ENCODE measurements around the gene USF1.

DNA sequence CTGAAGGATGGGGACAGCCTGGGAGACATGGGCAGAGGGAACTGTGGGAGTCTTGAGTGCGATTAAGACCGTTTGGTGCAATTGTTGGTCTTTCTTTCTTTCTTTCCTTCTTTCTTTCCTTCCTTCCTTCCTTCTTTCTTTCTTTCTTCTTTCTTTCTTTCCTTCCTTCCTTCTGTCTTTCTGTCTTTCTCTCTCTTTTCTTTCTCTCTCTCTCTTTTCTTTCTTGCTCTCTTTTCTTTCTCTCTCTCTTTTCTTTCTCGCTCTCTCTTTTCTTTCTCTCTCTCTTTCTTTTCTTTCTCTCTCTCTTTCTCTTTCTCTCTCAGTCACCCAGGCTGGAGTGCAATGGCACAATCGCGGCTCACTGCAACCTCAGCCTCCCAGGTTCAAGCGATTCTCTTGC is 49.5 kb upstream of the USF1 start:
- no peak for TF ChIP-seq RXRA (IDR thresholded peaks at IDR 0.05)
- TF ChIP-seq HNF4A (conservative IDR thresholded peaks at IDR 0.05), result no peak
- TF ChIP-seq, protein P1, sequence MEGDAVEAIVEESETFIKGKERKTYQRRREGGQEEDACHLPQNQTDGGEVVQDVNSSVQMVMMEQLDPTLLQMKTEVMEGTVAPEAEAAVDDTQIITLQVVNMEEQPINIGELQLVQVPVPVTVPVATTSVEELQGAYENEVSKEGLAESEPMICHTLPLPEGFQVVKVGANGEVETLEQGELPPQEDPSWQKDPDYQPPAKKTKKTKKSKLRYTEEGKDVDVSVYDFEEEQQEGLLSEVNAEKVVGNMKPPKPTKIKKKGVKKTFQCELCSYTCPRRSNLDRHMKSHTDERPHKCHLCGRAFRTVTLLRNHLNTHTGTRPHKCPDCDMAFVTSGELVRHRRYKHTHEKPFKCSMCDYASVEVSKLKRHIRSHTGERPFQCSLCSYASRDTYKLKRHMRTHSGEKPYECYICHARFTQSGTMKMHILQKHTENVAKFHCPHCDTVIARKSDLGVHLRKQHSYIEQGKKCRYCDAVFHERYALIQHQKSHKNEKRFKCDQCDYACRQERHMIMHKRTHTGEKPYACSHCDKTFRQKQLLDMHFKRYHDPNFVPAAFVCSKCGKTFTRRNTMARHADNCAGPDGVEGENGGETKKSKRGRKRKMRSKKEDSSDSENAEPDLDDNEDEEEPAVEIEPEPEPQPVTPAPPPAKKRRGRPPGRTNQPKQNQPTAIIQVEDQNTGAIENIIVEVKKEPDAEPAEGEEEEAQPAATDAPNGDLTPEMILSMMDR (IDR thresholded peaks at IDR 0.05; ENCODE audit: low read depth, low read length, missing input control), result no peak
- TF ChIP-seq, protein P2, sequence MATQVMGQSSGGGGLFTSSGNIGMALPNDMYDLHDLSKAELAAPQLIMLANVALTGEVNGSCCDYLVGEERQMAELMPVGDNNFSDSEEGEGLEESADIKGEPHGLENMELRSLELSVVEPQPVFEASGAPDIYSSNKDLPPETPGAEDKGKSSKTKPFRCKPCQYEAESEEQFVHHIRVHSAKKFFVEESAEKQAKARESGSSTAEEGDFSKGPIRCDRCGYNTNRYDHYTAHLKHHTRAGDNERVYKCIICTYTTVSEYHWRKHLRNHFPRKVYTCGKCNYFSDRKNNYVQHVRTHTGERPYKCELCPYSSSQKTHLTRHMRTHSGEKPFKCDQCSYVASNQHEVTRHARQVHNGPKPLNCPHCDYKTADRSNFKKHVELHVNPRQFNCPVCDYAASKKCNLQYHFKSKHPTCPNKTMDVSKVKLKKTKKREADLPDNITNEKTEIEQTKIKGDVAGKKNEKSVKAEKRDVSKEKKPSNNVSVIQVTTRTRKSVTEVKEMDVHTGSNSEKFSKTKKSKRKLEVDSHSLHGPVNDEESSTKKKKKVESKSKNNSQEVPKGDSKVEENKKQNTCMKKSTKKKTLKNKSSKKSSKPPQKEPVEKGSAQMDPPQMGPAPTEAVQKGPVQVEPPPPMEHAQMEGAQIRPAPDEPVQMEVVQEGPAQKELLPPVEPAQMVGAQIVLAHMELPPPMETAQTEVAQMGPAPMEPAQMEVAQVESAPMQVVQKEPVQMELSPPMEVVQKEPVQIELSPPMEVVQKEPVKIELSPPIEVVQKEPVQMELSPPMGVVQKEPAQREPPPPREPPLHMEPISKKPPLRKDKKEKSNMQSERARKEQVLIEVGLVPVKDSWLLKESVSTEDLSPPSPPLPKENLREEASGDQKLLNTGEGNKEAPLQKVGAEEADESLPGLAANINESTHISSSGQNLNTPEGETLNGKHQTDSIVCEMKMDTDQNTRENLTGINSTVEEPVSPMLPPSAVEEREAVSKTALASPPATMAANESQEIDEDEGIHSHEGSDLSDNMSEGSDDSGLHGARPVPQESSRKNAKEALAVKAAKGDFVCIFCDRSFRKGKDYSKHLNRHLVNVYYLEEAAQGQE (IDR thresholded peaks at IDR 0.05), result no peak
- TF ChIP-seq MAX (IDR thresholded peaks at IDR 0.05), result no peak
- TF ChIP-seq GABPA (IDR thresholded peaks at IDR 0.05 in 1 of 2, conservative IDR thresholded peaks at IDR 0.05 in 1 of 2), result no peak
- TF ChIP-seq RAD21 (IDR thresholded peaks at IDR 0.05), result no peak

Measured in liver (tissue), 3 donors.